ENCODE data around the gene RAB44. TPM values are rescaled to one million over a fixed set of nuclear protein-coding genes. Genes with fewer than 3 reads are reported as not detected.
"Not testable (repeated sequence)": the region's sequence is repeated elsewhere in the genome, so short reads cannot be mapped to it uniquely, and the experiment has no call there.

RAB44 gene
- total RNA-seq, 6 experiments from 2014 or later: 0.05 to 0.07 (median 0.07) TPM; not detected in 3

- Histone ChIP-seq H3K9me3 (no peaks in the 10 kb centered on the region), H3K36me3 (no peaks in the 10 kb centered on the region), H3K27me3 (no peaks in the 10 kb centered on the region), H3K27ac (no peak overlapping the region), H3K4me3 (no peak overlapping the region), H3K4me1 (no peaks in the 10 kb centered on the region)
- ATAC-seq: no peak
- intact Hi-C loops (cut with DNase I): no loop called here
- TF ChIP-seq POLR2A (IDR thresholded peaks at IDR 0.05): no peak
- DNase-seq: peak in 1 of 3 donors; percentile 40
- WGBS (ENCODE audit: insufficient coverage, low coverage, low lambda C conversion rate, missing lambda C conversion rate): 92% methylated on average over 5 of the region's 18 CpGs
Observed at GRCh38 chr6:36703982-36704381, 6.4 kb downstream of the RAB44 start.

- H3K27me3 ChIP-seq; H3K9me3 ChIP-seq; intact Hi-C loops (cut with DNase I); ATAC-seq; DNase-seq; H3K4me3 ChIP-seq; H3K36me3 ChIP-seq; H3K27ac ChIP-seq; H3K4me1 ChIP-seq: not testable (repeated sequence)
- WGBS (ENCODE audit: insufficient coverage, low coverage, low lambda C conversion rate, missing lambda C conversion rate): 66% methylated on average over 4 of the region's 7 CpGs
Observed at GRCh38 chr6:36704961-36705577, 7.4 kb downstream of the RAB44 start.

GRCh38 chr6:36706339-36706738 lies 8.7 kb downstream of the RAB44 start:
- WGBS (ENCODE audit: insufficient coverage, low coverage, low lambda C conversion rate, missing lambda C conversion rate): 20% methylated on average over 1 of the region's 1 CpG
- no peak overlapping the region for H3K4me3 ChIP-seq
- H3K36me3 ChIP-seq: no peaks in the 10 kb centered on the region
- no peaks in the 10 kb centered on the region for H3K4me1 ChIP-seq
- no peak for TF ChIP-seq CTCF (IDR thresholded peaks at IDR 0.05)
- no peak for TF ChIP-seq POLR2A (IDR thresholded peaks at IDR 0.05)
- no peak for ATAC-seq
- no peaks in the 10 kb centered on the region for H3K9me3 ChIP-seq
- H3K27me3 ChIP-seq: no peaks in the 10 kb centered on the region
- intact Hi-C loops (cut with DNase I): no loop called here
- H3K27ac ChIP-seq: no peak overlapping the region
- DNase-seq: no peak

GRCh38 chr6:36712816-36713215 lies 15.2 kb downstream of the RAB44 start:
- ATAC-seq: no peak
- intact Hi-C loops (cut with DNase I): no loop called here
- no peak overlapping the region for H3K27ac ChIP-seq
- 78% methylated on average over 4 of the region's 4 CpGs for WGBS (ENCODE audit: insufficient coverage, low coverage, low lambda C conversion rate, missing lambda C conversion rate)
- no peaks in the 10 kb centered on the region for H3K9me3 ChIP-seq
- TF ChIP-seq POLR2A (IDR thresholded peaks at IDR 0.05): no peak
- TF ChIP-seq CTCF (IDR thresholded peaks at IDR 0.05): no peak
- no peaks in the 10 kb centered on the region for H3K36me3 ChIP-seq
- no peak for DNase-seq
- H3K4me3 ChIP-seq: no peak overlapping the region
- H3K27me3 ChIP-seq: no peaks in the 10 kb centered on the region
- no peaks in the 10 kb centered on the region for H3K4me1 ChIP-seq

- DNase-seq (no peak), ATAC-seq (peak in 1 of 4 donors; percentile 9)
- no peaks in the 10 kb centered on the region for H3K4me1 ChIP-seq
- H3K4me3 ChIP-seq: no peak overlapping the region
- TF ChIP-seq POLR2A (IDR thresholded peaks at IDR 0.05) (no peak), CTCF (IDR thresholded peaks at IDR 0.05) (no peak)
- H3K36me3 ChIP-seq: no peaks in the 10 kb centered on the region
- H3K9me3 ChIP-seq: no peaks in the 10 kb centered on the region
- H3K27me3 ChIP-seq: no peaks in the 10 kb centered on the region
- intact Hi-C loops (cut with DNase I): no loop called here
- WGBS (ENCODE audit: insufficient coverage, low coverage, low lambda C conversion rate, missing lambda C conversion rate): 75% methylated on average over 2 of the region's 8 CpGs
- no peak overlapping the region for H3K27ac ChIP-seq
Observed at GRCh38 chr6:36713846-36714245, 16.2 kb downstream of the RAB44 start.

Data from right lobe of liver (tissue), 6 donors.